Astrocyte of the cerebellum (primary cell): ENCODE measurements around the gene FHL1.

ENCODE experiments used
- DNase-seq: peaks from one replicate; pipeline ENCODE4 v3.0.0-alpha.2; 2011; ENCODE audit warnings: low read depth
- H3K4me3 ChIP-seq: 2 replicates; pipeline ENCODE4 v1.5.1; 2011; ENCODE audit warnings: mild to moderate bottlenecking, low read depth, low read length, moderate library complexity
- CTCF ChIP-seq: IDR thresholded peaks from 2 replicates; pipeline ENCODE4 v1.5.1; 2012; ENCODE audit warnings: low read length, low read depth, moderate library complexity, mild to moderate bottlenecking; ENCODE audit errors: missing control alignments
- in situ Hi-C: cut with HindIII; loops from 2 replicates; pipeline ENCODE4 v1.10.0; 2017; ENCODE audit warnings: low sequenced_read_pairs

Gene FHL1

GRCh38 chrX:136200466-136200865, 53.1 kb downstream of the FHL1 start:
- peak; percentile 40 for TF ChIP-seq CTCF
- in situ Hi-C loops, result no loop called here
- H3K4me3 ChIP-seq, result no peak overlapping the region
- peak; percentile 33 for DNase-seq

GRCh38 chrX:136201601-136202000, 54.3 kb downstream of the FHL1 start:
- in situ Hi-C loops, result no loop called here
- H3K4me3 ChIP-seq, result no peak overlapping the region
- no peak for DNase-seq
- no peak for TF ChIP-seq CTCF

- H3K4me3 ChIP-seq, result no peak overlapping the region
- DNase-seq, result no peak
- in situ Hi-C loops, result no loop called here
- no peak for TF ChIP-seq CTCF
Measured at GRCh38 chrX:136202889-136203288, 55.6 kb downstream of the FHL1 start.

- no peak overlapping the region for H3K4me3 ChIP-seq
- DNase-seq, result no peak
- no peak for TF ChIP-seq CTCF
- in situ Hi-C loops, result no loop called here
Measured at GRCh38 chrX:136203438-136203837, 56.1 kb downstream of the FHL1 start.

DNA sequence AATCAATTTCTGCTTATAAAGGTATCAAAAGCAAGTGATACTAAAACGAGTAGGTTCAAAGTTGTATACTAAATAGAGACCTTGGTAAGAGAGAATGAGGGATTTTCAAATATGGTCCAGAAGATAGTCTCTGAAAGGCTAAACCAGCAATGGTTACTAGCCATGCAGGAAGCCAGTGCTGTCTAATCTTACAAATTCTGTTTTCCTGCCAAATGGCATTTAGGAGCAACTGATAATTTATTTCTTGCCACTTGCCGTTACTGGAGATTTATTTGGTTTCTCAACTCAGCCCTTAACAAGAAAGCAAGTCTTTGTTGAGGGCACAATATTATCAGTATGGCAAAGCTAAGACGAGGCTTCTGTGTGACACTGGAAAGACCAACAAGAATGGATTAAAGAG, 56.6 kb downstream of the FHL1 start:
- TF ChIP-seq CTCF, result no peak
- H3K4me3 ChIP-seq, result no peak overlapping the region
- in situ Hi-C loops, result no loop called here
- no peak for DNase-seq

GRCh38 chrX:136204571-136204970, 57.2 kb downstream of the FHL1 start:
- no peak overlapping the region for H3K4me3 ChIP-seq
- in situ Hi-C loops, result no loop called here
- DNase-seq, result peak; percentile 42
- no peak for TF ChIP-seq CTCF

GRCh38 chrX:136205882-136206380, 58.6 kb downstream of the FHL1 start:
- H3K4me3 ChIP-seq, result no peak overlapping the region
- TF ChIP-seq CTCF, result no peak
- no peak for DNase-seq
- in situ Hi-C loops, result no loop called here
